Right atrium auricular region (tissue), 2 donors: Measurements from ENCODE around the gene RETN. TPM values are rescaled to one million over a fixed set of nuclear protein-coding genes. Genes with fewer than 3 reads are reported as not detected.

Experiments used
- DNase-seq: peaks from one replicate; pipeline ENCODE4 v3.0.0-alpha.2; 2019; ENCODE audit warnings: low spot score
- H3K27ac ChIP-seq, 2 donors: fragments of 200-600 bp; sonication (generic); 1 replicate in 1 of 2; 2 replicates in 1 of 2; pipeline ENCODE4 v1.5.1; 2016 to 2019
- H3K27me3 ChIP-seq, 2 donors: fragments of 200-600 bp; sonication (generic); one replicate each; pipeline versions ENCODE4 v1.5.1 to v1.6.0; 2017 to 2019
- H3K36me3 ChIP-seq: fragments of 200-600 bp; sonication (generic); one replicate; pipeline ENCODE4 v1.5.1; 2016
- H3K4me1 ChIP-seq, 2 donors: fragments of 200-600 bp; sonication (generic); one replicate each; pipeline versions ENCODE4 v1.5.1 to v1.6.0; 2017 to 2019
- H3K4me3 ChIP-seq, 2 donors: fragments of 200-600 bp; sonication (generic); 1 replicate in 1 of 2; 2 replicates in 1 of 2; pipeline ENCODE4 v1.5.1; 2017 to 2019; ENCODE audit warnings: mild to moderate bottlenecking in 1 of 2, moderate library complexity in 1 of 2
- H3K9me3 ChIP-seq, 2 donors: fragments of 200-600 bp; sonication (generic); one replicate each; pipeline ENCODE4 v1.5.1; 2019
- total RNA-seq, 2 donors: library from RNA; depleted of rRNA; stranded (reverse); fragments of >200 nt; gene quantifications; one replicate each; pipeline ENCODE4 v1.1.0, GENCODE V29; 2016
- TF ChIP-seq, protein P1 (sequence below), 2 donors: fragments of 200-600 bp; sonication (generic); IDR thresholded peaks; one replicate each; pipeline ENCODE4 v1.5.1; 2019; ENCODE audit warnings: antibody characterized with exemption in 2 of 2

The RETN gene
- total RNA-seq, 2 donors from 2014 or later: not detected

DNA sequence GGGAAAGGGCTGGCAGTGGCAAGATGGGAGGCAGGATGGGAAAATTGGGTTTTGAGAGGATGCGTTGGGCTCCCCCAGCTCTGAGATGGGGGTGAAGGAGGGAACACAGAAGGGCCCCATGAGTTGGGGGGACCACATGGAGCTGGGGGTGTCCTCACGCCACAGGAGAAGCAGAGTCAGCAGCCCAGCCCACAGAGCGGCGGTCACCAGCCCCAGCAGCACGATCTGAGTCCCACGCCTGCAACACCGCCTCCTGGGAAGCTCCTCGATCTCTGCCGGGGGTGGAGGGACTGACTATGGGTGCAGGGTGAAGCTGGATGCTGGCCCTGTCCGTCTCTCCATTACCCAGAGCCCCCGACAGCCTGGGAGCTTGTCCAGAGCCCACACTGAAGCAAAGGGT, 29.7 kb downstream of the RETN start:
- H3K4me3 ChIP-seq: no peak overlapping the region
- H3K36me3 ChIP-seq: no peaks in the 10 kb centered on the region
- no peak for DNase-seq
- TF ChIP-seq, protein P1, sequence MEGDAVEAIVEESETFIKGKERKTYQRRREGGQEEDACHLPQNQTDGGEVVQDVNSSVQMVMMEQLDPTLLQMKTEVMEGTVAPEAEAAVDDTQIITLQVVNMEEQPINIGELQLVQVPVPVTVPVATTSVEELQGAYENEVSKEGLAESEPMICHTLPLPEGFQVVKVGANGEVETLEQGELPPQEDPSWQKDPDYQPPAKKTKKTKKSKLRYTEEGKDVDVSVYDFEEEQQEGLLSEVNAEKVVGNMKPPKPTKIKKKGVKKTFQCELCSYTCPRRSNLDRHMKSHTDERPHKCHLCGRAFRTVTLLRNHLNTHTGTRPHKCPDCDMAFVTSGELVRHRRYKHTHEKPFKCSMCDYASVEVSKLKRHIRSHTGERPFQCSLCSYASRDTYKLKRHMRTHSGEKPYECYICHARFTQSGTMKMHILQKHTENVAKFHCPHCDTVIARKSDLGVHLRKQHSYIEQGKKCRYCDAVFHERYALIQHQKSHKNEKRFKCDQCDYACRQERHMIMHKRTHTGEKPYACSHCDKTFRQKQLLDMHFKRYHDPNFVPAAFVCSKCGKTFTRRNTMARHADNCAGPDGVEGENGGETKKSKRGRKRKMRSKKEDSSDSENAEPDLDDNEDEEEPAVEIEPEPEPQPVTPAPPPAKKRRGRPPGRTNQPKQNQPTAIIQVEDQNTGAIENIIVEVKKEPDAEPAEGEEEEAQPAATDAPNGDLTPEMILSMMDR (IDR thresholded peaks at IDR 0.05): no peak
- H3K9me3 ChIP-seq: no peaks in the 10 kb centered on the region
- no peak overlapping the region for H3K27ac ChIP-seq
- H3K27me3 ChIP-seq: no peaks in the 10 kb centered on the region
- H3K4me1 ChIP-seq: no peaks in the 10 kb centered on the region

DNA sequence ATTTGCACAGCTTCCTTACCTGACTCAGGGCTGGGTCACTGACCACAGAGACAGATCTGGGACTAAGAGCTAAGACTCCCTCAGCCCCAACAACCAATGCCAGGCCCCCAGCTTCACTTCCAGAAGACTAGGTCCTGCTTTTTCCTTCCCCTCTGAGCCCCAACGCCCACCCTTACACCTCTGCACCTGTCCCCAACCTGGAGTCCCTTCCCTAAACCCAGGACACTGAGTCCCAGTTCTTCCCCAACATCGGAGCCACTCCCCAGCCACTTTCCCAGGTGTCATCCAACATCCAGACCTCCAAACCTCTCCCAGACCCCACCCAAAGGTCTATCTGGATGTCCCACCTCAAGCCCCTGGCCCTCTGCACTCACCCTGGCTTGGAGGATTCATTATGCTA, 30.2 kb downstream of the RETN start:
- Histone ChIP-seq H3K27me3 (no peaks in the 10 kb centered on the region), H3K9me3 (no peaks in the 10 kb centered on the region), H3K4me3 (no peak overlapping the region), H3K27ac (no peak overlapping the region), H3K4me1 (no peaks in the 10 kb centered on the region), H3K36me3 (no peaks in the 10 kb centered on the region)
- DNase-seq: no peak
- TF ChIP-seq, protein P1 (IDR thresholded peaks at IDR 0.05): no peak

DNA sequence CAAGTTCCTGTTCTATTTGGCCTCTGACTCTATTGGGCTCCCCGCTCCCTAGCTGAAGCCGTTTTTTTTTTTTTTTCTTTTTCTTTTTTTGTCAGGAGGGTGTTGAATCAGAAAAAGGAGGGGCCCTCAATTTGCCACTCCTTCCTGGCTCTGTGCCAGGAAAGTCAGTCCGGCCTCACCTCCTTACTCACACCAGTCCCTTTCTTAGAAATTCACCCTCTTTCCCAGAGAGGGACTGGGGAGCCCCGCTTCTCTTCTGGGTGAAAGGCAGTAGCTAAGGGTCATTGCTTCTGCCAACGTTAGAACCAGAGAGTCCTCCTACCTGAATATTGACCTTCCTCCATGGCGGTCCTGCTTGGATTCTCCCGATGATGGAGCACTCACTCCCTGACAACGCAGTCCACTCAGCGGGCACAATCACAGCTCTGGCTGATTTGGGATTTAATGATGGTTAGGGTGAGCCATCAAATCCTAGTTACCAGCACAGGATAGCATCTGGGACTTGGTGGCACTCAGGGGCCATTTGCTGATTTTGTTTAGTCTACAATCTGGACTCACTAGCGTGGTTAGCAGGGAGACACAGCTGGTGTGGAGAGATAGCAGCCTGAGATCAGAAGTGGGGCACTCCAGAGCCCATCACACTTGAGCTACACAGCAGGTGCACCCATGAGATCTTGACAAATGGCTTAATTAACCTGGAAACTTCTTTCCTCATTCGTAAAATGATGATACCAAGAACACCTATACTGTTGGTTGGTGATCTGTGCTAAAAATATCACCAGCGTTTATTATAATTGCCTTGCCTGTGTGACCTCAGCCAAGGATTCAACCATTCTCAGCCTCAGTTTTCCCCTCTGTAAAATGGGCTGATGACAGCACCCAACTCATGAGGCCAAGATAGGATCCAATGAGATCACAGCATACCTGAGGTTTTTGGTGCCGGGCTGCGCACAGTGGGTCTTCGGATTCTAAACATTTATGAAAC, 30.9 kb downstream of the RETN start:
- Histone ChIP-seq H3K36me3 (no peaks in the 10 kb centered on the region), H3K4me3 (no peak overlapping the region), H3K4me1 (no peaks in the 10 kb centered on the region), H3K27ac (no peak overlapping the region), H3K9me3 (no peaks in the 10 kb centered on the region), H3K27me3 (no peaks in the 10 kb centered on the region)
- TF ChIP-seq, protein P1 (IDR thresholded peaks at IDR 0.05): no peak
- DNase-seq: no peak

DNA sequence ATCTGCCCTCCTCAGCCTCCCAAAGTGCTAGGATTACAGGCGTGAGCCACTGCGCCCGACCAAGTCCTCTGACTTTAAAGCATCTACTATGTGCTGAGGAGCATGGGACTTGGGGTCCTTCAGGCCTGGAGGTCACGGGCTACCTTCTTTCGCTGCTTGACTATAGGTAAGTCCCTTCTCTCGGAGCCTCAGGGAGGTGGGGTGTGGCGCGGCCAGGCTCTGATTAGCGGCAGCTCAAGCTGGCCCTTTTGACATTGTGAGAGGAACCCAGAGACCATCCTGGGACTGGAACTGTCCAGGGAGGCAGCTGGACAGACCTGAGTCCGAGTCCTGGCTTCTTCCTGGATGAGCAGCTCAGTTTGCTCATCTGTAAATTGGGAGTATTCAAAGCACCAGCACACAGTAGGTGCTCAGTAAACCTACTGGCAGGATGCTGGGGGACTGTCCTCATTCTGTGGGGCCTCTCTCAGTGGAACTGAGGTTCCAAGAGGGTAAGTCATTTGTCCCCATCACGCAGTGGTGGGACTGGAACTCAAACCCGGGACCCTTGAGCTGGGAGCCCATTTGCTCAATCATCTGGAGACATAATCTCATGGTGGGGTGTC, 32.3 kb downstream of the RETN start:
- Histone ChIP-seq H3K27ac (no peak overlapping the region), H3K9me3 (no peaks in the 10 kb centered on the region), H3K36me3 (no peaks in the 10 kb centered on the region), H3K4me3 (no peak overlapping the region), H3K4me1 (no peaks in the 10 kb centered on the region), H3K27me3 (no peaks in the 10 kb centered on the region)
- no peak for DNase-seq
- TF ChIP-seq, protein P1 (IDR thresholded peaks at IDR 0.05): no peak

DNA sequence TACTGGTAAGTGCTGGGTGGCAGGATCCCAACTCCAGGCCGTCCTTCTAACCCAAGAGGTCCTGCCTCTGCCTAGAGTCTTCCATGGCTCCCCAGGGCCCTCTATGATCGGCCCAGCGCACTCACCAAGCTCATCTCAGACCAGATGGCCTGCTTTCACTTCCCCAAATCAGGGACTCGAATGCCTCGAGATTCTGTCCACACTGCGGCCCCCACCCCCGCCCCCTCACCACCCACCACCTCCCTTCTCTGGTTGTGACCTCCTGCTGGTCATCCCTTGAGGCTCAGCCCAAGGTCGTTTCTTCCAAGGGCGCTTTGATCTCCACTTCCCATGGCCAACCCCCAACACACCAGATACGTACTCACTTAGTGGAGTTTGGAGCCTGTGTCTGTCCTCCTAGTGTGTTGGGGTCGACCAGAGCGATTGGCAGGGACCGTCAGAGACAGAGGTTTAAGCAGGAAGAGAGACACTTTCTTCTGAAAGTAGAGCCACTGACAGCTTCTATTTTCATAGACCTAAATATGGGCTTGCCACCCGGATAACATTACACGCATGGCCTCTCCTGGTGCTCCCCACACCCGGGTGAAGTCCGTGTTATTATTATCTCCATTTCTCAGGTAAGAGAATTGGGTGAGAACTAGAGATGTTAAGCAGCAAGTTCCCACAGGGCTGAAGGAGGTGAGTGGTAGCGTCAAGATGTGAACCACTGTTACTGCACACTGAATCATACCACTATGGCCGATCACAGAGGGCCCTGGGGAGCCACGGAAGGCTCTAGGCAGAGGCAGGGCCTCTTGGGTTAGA, 33.0 kb downstream of the RETN start, which contains the start of gene FCER2:
FCER2 (minus strand) TSS at position 478 of the 804 bp plus-strand sequence. CDS start 2,371 bp downstream, outside the sequence.
- H3K4me1 ChIP-seq: no peaks in the 10 kb centered on the region
- H3K4me3 ChIP-seq: no peak within 1 kb of the TSS
- no peak for DNase-seq
- no peak within 1 kb of the TSS for H3K27ac ChIP-seq
- no peaks in the 10 kb centered on the region for H3K27me3 ChIP-seq
- no peaks in the 10 kb centered on the region for H3K36me3 ChIP-seq
- no peaks in the 10 kb centered on the region for H3K9me3 ChIP-seq
- TF ChIP-seq, protein P1 (IDR thresholded peaks at IDR 0.05): no peak
